Vagina (tissue), 2 donors: ENCODE results near the gene SCN10A. TPM values are rescaled to one million over a fixed set of nuclear protein-coding genes. Genes with fewer than 3 reads are reported as not detected.
A peak's percentile ranks its signal among the peaks of the same experiment; 100 is the strongest.

ENCODE experiments used
- DNase-seq, 2 donors: peaks; one replicate each; pipeline ENCODE4 v3.0.0-alpha.2; 2017; ENCODE audit errors: extremely low spot score in 2 of 2
- H3K27ac ChIP-seq: fragments of 200-600 bp; sonication (generic); one replicate; pipeline ENCODE4 v1.5.1; 2019
- H3K27me3 ChIP-seq: fragments of 200-600 bp; sonication (generic); one replicate; pipeline ENCODE4 v1.5.1; 2019
- H3K36me3 ChIP-seq, 2 donors: fragments of 200-600 bp; sonication (generic); one replicate each; pipeline ENCODE4 v1.5.1; 2017 to 2019
- H3K4me1 ChIP-seq: fragments of 200-600 bp; sonication (generic); one replicate; pipeline ENCODE4 v1.5.1; 2019
- H3K4me3 ChIP-seq, 2 donors: fragments of 200-600 bp; sonication (generic); 1 replicate in 1 of 2; 2 replicates in 1 of 2; pipeline ENCODE4 v1.5.1; 2016 to 2019
- H3K9me3 ChIP-seq: fragments of 200-600 bp; sonication (generic); one replicate; pipeline ENCODE4 v1.5.1; 2019
- POLR2A ChIP-seq, 2 donors: fragments of 450-650 bp; IDR thresholded peaks; one replicate each; pipeline ENCODE4 v1.6.1; 2017; ENCODE audit warnings: antibody characterized with exemption in 2 of 2, mild to moderate bottlenecking in 2 of 2, moderate library complexity in 2 of 2
- POLR2AphosphoS5 ChIP-seq, 2 donors: sonication (generic); formaldehyde crosslinking; IDR thresholded peaks; one replicate each; pipeline ENCODE4 v1.9.0; 2017; ENCODE audit warnings: antibody characterized with exemption in 2 of 2, mild to moderate bottlenecking in 2 of 2, low read depth in 1 of 2; ENCODE audit not compliant: insufficient read depth in 1 of 2
- intact Hi-C: fragments of 100-400 bp; cut with DNase I; formaldehyde crosslinking; loops from one replicate; pipeline ENCODE4 v1.15.1; 2023
- total RNA-seq: library from RNA; depleted of rRNA; stranded (reverse); fragments of >200 nt; gene quantifications from one replicate; pipeline ENCODE4 v1.2.3, GENCODE V29; 2016
- TF ChIP-seq, protein P1 (sequence below), 3 experiments: fragments of 450-650 bp in 2 of 3; fragments of 200-600 bp in 1 of 3; sonication (generic) in 1 of 3; IDR thresholded peaks; one replicate each; pipeline ENCODE4 v1.5.1; 2017 to 2019; ENCODE audit warnings: antibody characterized with exemption in 3 of 3, mild to moderate bottlenecking in 2 of 3, moderate library complexity in 2 of 3

Gene SCN10A
- total RNA-seq, 1 donor from 2014 or later, result not detected

GRCh38 chr3:38655708-38656300, 160.2 kb downstream of the SCN10A start:
- intact Hi-C loops, result loop anchor here (10.0 kb wide), 1 partner anchor 121 kb away; no protein-coding TSS in a partner anchor
- no peak overlapping the region for H3K4me3 ChIP-seq
- H3K9me3 ChIP-seq, result no peaks in the 10 kb centered on the region
- H3K27ac ChIP-seq, result no peak overlapping the region
- TF ChIP-seq POLR2A (IDR thresholded peaks at IDR 0.05) (no peak), POLR2AphosphoS5 (IDR thresholded peaks at IDR 0.05; ENCODE audit: insufficient read depth in 1 of 2, low read depth in 1 of 2) (no peak)
- TF ChIP-seq, protein P1, sequence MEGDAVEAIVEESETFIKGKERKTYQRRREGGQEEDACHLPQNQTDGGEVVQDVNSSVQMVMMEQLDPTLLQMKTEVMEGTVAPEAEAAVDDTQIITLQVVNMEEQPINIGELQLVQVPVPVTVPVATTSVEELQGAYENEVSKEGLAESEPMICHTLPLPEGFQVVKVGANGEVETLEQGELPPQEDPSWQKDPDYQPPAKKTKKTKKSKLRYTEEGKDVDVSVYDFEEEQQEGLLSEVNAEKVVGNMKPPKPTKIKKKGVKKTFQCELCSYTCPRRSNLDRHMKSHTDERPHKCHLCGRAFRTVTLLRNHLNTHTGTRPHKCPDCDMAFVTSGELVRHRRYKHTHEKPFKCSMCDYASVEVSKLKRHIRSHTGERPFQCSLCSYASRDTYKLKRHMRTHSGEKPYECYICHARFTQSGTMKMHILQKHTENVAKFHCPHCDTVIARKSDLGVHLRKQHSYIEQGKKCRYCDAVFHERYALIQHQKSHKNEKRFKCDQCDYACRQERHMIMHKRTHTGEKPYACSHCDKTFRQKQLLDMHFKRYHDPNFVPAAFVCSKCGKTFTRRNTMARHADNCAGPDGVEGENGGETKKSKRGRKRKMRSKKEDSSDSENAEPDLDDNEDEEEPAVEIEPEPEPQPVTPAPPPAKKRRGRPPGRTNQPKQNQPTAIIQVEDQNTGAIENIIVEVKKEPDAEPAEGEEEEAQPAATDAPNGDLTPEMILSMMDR (IDR thresholded peaks at IDR 0.05), result peak in 2 of 3 experiments; percentile 9 to 16
- no peaks in the 10 kb centered on the region for H3K36me3 ChIP-seq
- no peak for DNase-seq
- peaks cover 4% of the 10 kb centered on the region for H3K4me1 ChIP-seq
- peaks cover 6% of the 10 kb centered on the region for H3K27me3 ChIP-seq

DNA sequence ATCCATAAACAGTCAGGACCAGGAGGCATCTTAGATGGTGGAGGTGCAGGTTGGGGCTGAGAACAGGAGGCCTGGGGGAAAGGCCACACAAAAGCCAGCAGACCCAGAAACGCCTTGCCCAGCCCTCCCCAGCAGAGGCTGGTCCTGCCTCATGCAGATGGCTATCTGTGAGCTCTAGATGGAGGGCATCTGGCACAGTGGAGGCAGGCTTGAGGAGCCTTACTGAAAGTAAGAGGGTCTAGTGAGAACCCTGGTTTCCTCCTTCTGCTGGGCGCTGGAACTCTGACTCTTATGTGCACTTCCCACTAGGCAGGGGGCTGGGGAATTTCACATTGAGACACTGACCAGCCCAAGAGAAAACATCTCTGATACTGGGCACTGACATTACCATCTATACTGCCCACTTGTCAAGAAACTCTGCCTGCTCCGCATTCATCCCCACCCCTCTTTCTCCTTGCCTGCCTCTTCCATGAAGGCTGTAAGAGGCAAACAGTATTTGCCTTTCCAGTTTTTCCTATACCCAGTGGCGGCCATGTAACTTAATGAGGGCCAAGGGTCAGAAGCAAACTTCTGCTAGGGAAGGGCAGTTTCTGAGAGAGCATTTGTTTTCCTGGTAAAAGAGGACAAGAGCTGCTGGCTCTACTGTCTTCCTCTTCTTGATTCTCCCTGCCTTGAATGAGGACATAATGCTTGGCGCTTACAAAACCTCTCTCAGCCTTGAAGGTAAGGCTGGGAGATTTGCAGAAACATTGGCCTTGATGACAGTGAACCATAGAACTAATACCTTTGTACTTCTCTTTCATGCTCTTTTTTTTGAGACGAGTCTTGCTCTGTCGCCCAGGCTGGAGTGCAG, 162.1 kb downstream of the SCN10A start:
- Histone ChIP-seq H3K4me1 (peaks cover 4% of the 10 kb centered on the region), H3K27ac (no peak overlapping the region), H3K9me3 (no peaks in the 10 kb centered on the region), H3K27me3 (peaks cover 6% of the 10 kb centered on the region), H3K4me3 (no peak overlapping the region), H3K36me3 (no peaks in the 10 kb centered on the region)
- TF ChIP-seq POLR2AphosphoS5 (IDR thresholded peaks at IDR 0.05; ENCODE audit: insufficient read depth in 1 of 2, low read depth in 1 of 2) (no peak), POLR2A (IDR thresholded peaks at IDR 0.05) (no peak)
- TF ChIP-seq, protein P1 (IDR thresholded peaks at IDR 0.05), result no peak
- DNase-seq, result no peak
- intact Hi-C loops, result loop anchor here (10.0 kb wide), 1 partner anchor 119 kb away; no protein-coding TSS in a partner anchor

- H3K4me1 ChIP-seq, result peaks cover 4% of the 10 kb centered on the region
- H3K27me3 ChIP-seq, result peaks cover 6% of the 10 kb centered on the region
- intact Hi-C loops, result loop anchor here (10.0 kb wide), 1 partner anchor 118 kb away; no protein-coding TSS in a partner anchor
- no peak for TF ChIP-seq POLR2AphosphoS5 (IDR thresholded peaks at IDR 0.05; ENCODE audit: insufficient read depth in 1 of 2, low read depth in 1 of 2)
- TF ChIP-seq, protein P1 (IDR thresholded peaks at IDR 0.05), result no peak
- TF ChIP-seq POLR2A (IDR thresholded peaks at IDR 0.05), result no peak
- H3K36me3 ChIP-seq, result no peaks in the 10 kb centered on the region
- H3K9me3 ChIP-seq, result no peaks in the 10 kb centered on the region
- no peak overlapping the region for H3K4me3 ChIP-seq
- H3K27ac ChIP-seq, result no peak overlapping the region
- no peak for DNase-seq
Observed at GRCh38 chr3:38652934-38653333, 163.1 kb downstream of the SCN10A start.

- DNase-seq, result peak in 1 of 2 donors; percentile 88
- no peak for TF ChIP-seq POLR2A (IDR thresholded peaks at IDR 0.05)
- TF ChIP-seq, protein P1 (IDR thresholded peaks at IDR 0.05), result peak; percentile 85 to 91 (median 88)
- H3K9me3 ChIP-seq, result no peaks in the 10 kb centered on the region
- H3K4me3 ChIP-seq, result no peak overlapping the region
- H3K4me1 ChIP-seq, result peaks cover 4% of the 10 kb centered on the region
- H3K27ac ChIP-seq, result no peak overlapping the region
- H3K36me3 ChIP-seq, result no peaks in the 10 kb centered on the region
- intact Hi-C loops, result loop anchor here (10.0 kb wide), 1 partner anchor 116 kb away; no protein-coding TSS in a partner anchor
- no peaks in the 10 kb centered on the region for H3K27me3 ChIP-seq
Observed at GRCh38 chr3:38651153-38651789, 164.7 kb downstream of the SCN10A start.
